HG02852 (cell line): ENCODE results near the gene DPF3.

Experiments used
- ATAC-seq: cut with Tn5 transposase; IDR thresholded peaks from one replicate; pipeline ENCODE4 v1.9.1; 2021; ENCODE audit warnings: mild to moderate bottlenecking, moderate library complexity; ENCODE audit not compliant: unreplicated experiment

Gene DPF3

GRCh38 chr14:72844524-72844923 lies 49.4 kb downstream of the DPF3 start:
- ATAC-seq = no peak

GRCh38 chr14:72839753-72840607 lies 53.9 kb downstream of the DPF3 start:
- no peak for ATAC-seq

- ATAC-seq = no peak
Observed at GRCh38 chr14:72839351-72839750, 54.5 kb downstream of the DPF3 start.

- ATAC-seq = no peak
Observed at GRCh38 chr14:72836085-72836484, 57.8 kb downstream of the DPF3 start.

- ATAC-seq = no peak
Observed at GRCh38 chr14:72833174-72833573, 60.7 kb downstream of the DPF3 start.

GRCh38 chr14:72830786-72831594 lies 62.9 kb downstream of the DPF3 start:
- no peak for ATAC-seq

GRCh38 chr14:72830356-72830755 lies 63.5 kb downstream of the DPF3 start:
- ATAC-seq = no peak

GRCh38 chr14:72828604-72829003 lies 65.3 kb downstream of the DPF3 start:
- ATAC-seq = no peak

GRCh38 chr14:72826039-72826438 lies 67.9 kb downstream of the DPF3 start:
- ATAC-seq = no peak

- no peak for ATAC-seq
Observed at GRCh38 chr14:72825486-72825885, 68.4 kb downstream of the DPF3 start.

GRCh38 chr14:72824051-72824450 lies 69.8 kb downstream of the DPF3 start:
- ATAC-seq = no peak

GRCh38 chr14:72822946-72823611 lies 70.8 kb downstream of the DPF3 start:
- no peak for ATAC-seq

- no peak for ATAC-seq
Observed at GRCh38 chr14:72818998-72819397, 74.9 kb downstream of the DPF3 start.

GRCh38 chr14:72816287-72816686 lies 77.6 kb downstream of the DPF3 start:
- no peak for ATAC-seq

GRCh38 chr14:72815430-72815829 lies 78.5 kb downstream of the DPF3 start:
- no peak for ATAC-seq

GRCh38 chr14:72812292-72812851 lies 81.5 kb downstream of the DPF3 start:
- ATAC-seq = no peak

GRCh38 chr14:72810201-72810600 lies 83.7 kb downstream of the DPF3 start:
- ATAC-seq = no peak

GRCh38 chr14:72809063-72809462 lies 84.8 kb downstream of the DPF3 start:
- ATAC-seq = no peak

GRCh38 chr14:72808564-72808963 lies 85.3 kb downstream of the DPF3 start:
- no peak for ATAC-seq

- no peak for ATAC-seq
Observed at GRCh38 chr14:72802588-72802946, 91.3 kb downstream of the DPF3 start.

GRCh38 chr14:72801836-72802587 lies 91.9 kb downstream of the DPF3 start:
- ATAC-seq = no peak
